HG03457 (cell line): ENCODE data around the gene MRPL53.
A peak's percentile ranks its signal among the peaks of the same experiment; 100 is the strongest.

Source experiments
- ATAC-seq: cut with Tn5 transposase; IDR thresholded peaks from one replicate; pipeline ENCODE4 v1.9.1; 2021; ENCODE audit warnings: moderate number of reproducible peaks; ENCODE audit not compliant: unreplicated experiment

The MRPL53 gene

GRCh38 chr2:74472086-74472944, at the start of gene MRPL53:
Gene MRPL53 (minus strand): TSS chr2:74472680. CDS start chr2:74472660, 20 bp downstream.
- ATAC-seq = peak; percentile 68

GRCh38 chr2:74516650-74517049, 44.2 kb upstream of the MRPL53 start:
- ATAC-seq = no peak

GRCh38 chr2:74515981-74516633, 43.6 kb upstream of the MRPL53 start:
- ATAC-seq = no peak

- ATAC-seq = no peak
Observed at GRCh38 chr2:74515271-74515980, 42.9 kb upstream of the MRPL53 start.

- no peak for ATAC-seq
Observed at GRCh38 chr2:74514368-74515270, 42.1 kb upstream of the MRPL53 start, which contains the start of gene TLX2. Gene TLX2 (plus strand): TSS chr2:74514450. CDS start chr2:74514807, 357 bp downstream.

- ATAC-seq = no peak
Observed at GRCh38 chr2:74513605-74514367, 41.3 kb upstream of the MRPL53 start.

- ATAC-seq = no peak
Observed at GRCh38 chr2:74512744-74513604, 40.5 kb upstream of the MRPL53 start.

- no peak for ATAC-seq
Observed at GRCh38 chr2:74511104-74511989, 38.9 kb upstream of the MRPL53 start.

GRCh38 chr2:74510272-74510671, 37.8 kb upstream of the MRPL53 start:
- ATAC-seq = no peak

- ATAC-seq = peak; percentile 3
Observed at GRCh38 chr2:74507926-74508520, 35.5 kb upstream of the MRPL53 start.

GRCh38 chr2:74507145-74507925, 34.9 kb upstream of the MRPL53 start, which contains the start of gene PCGF1:
Gene PCGF1 (minus strand): TSS chr2:74507695. CDS start chr2:74507668, 27 bp downstream.
- peak; percentile 72 for ATAC-seq

- no peak for ATAC-seq
Observed at GRCh38 chr2:74505448-74506246, 33.2 kb upstream of the MRPL53 start.

- no peak for ATAC-seq
Observed at GRCh38 chr2:74504591-74504990, 32.1 kb upstream of the MRPL53 start.

- no peak for ATAC-seq
Observed at GRCh38 chr2:74503506-74504475, 31.3 kb upstream of the MRPL53 start.
